SK-MEL-5 (cell line): ENCODE results near the gene MITF. TPM values are rescaled to one million over a fixed set of nuclear protein-coding genes. Genes with fewer than 3 reads are reported as not detected.
A peak's percentile ranks its signal among the peaks of the same experiment; 100 is the strongest.

ENCODE experiments used
- DNase-seq: peaks from one replicate; pipeline ENCODE4 v3.0.0-alpha.2; 2016; ENCODE audit warnings: low read depth, low spot score
- in situ Hi-C: cut with HindIII; loops from 2 replicates; pipeline ENCODE4 v1.10.0; 2016; ENCODE audit warnings: low sequenced_read_pairs, high pct_unique_total_duplicates, low pct_unique_long_range_greater_than_20kb
- total RNA-seq: library from RNA; depleted of rRNA; stranded (reverse); fragments of >200 nt; shearing (Covaris generic); gene quantifications from 2 replicates; pipeline ENCODE4 v1.2.3, GENCODE V29; 2014

The MITF gene
- total RNA-seq, 1 experiment from 2014 or later = 768 TPM

GRCh38 chr3:69719587-69720122 lies 19.6 kb upstream of the MITF start:
- no peak for DNase-seq
- in situ Hi-C loops = no loop called here

- in situ Hi-C loops = no loop called here
- DNase-seq = no peak
Measured at GRCh38 chr3:69720824-69721223, 18.4 kb upstream of the MITF start.

GRCh38 chr3:69723389-69723788 lies 15.9 kb upstream of the MITF start:
- no peak for DNase-seq
- in situ Hi-C loops = no loop called here

GRCh38 chr3:69724722-69725435 lies 14.4 kb upstream of the MITF start:
- DNase-seq = no peak
- in situ Hi-C loops = no loop called here

GRCh38 chr3:69725994-69726571 lies 13.2 kb upstream of the MITF start:
- no peak for DNase-seq
- in situ Hi-C loops = no loop called here

GRCh38 chr3:69729147-69729919 lies 9.9 kb upstream of the MITF start:
- no peak for DNase-seq
- in situ Hi-C loops = no loop called here

DNA sequence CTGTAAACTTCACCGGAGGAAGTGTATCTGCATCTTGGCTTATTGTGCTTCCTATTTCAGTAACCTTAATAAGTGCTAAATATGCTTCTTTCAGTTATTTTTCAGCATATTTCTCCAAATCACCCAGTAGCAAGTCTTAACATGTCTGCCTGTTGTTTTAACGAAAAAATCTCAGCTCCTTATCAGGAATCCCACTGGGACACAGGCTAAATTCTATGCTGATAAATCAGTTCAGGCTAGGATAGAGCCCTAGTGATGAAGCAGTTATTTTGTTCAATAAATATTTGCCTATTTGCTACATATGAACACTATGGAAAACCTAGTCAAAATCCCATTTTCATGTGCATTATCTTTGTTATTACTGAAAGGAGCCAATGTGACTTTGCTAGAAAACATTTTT lies 8.2 kb upstream of the MITF start:
- in situ Hi-C loops = no loop called here
- DNase-seq = no peak

GRCh38 chr3:69735893-69736292 lies 3.4 kb upstream of the MITF start:
- DNase-seq = no peak
- in situ Hi-C loops = no loop called here

GRCh38 chr3:69737392-69737791 lies 1.9 kb upstream of the MITF start:
- DNase-seq = no peak
- in situ Hi-C loops = no loop called here

DNA sequence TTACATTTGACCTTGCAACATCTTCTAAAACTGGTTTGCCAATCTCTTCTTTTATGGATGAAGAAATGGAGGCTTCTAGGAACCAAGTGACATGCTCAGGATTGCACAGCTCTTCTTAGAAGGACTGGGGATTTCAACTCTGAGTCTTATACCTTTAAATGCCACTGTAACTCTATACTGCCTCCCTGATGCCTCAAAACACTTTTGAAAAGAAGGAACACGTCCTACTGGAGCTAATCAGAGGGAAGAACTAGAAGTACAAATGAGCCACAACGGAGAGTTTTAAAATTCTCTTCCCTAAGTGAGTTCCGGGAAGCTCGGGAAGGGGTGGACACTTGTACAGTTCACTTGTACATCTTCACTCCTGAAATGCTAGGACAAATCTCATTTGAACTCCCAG lies 949 bp upstream of the MITF start:
- in situ Hi-C loops = no loop called here
- DNase-seq = peak; percentile 21

- in situ Hi-C loops = no loop called here
Measured at GRCh38 chr3:69738859-69739203, 433 bp upstream of the MITF start.

GRCh38 chr3:69740103-69741021 lies 1.1 kb downstream of the MITF start:
- in situ Hi-C loops = no loop called here
- peak; percentile 18 for DNase-seq

More at GRCh38 chr3:69738859-69739203, 433 bp upstream of the MITF start:
- no peak for DNase-seq

GRCh38 chr3:69741032-69741767 lies 1.9 kb downstream of the MITF start:
- DNase-seq = peak; percentile 84
- in situ Hi-C loops = no loop called here

GRCh38 chr3:69742391-69742790 lies 3.1 kb downstream of the MITF start:
- in situ Hi-C loops = no loop called here
- DNase-seq = no peak

DNA sequence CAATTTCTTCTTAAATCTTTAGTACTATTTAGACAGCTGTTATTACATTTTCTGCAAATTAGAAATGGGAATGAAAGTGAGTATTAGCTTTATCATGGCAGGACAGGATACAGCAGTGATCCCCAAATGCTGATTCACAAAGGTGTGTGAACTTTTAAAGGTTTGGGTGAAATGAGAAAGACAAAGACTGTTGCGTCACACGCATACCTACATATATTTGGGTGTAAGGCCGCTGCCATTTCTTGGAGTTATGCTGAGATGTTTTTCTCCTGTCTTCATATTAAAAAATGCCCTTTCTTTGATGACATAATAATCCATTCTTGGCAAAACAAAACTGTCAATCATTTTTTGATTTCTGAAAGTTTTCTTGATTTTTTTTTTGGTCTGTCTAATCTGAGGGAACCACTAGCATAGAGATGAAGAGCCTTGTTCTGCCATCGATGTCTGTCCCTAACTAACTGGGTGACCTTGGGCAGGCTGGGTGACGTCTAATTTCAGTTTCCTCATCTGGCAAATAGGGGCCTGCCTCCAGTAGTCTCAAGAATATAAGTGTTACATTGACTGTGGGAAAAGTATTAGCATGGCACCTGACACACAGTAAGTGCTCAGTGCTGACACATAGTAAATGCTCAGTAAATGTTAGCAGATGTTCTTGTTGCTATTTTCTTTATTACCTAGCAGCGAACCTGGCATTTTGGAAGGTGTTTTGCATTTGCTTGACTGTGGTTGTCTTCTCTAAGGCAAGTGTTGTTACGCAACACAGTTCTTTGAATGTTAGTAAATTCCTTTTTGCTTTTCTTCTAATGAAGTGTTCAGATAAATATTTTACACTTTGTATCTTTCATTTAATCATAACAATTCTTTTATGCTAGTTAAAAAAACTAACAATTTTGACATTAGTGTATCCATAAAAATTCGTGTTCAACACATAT lies 5.0 kb downstream of the MITF start:
- no peak for DNase-seq
- in situ Hi-C loops = no loop called here

DNA sequence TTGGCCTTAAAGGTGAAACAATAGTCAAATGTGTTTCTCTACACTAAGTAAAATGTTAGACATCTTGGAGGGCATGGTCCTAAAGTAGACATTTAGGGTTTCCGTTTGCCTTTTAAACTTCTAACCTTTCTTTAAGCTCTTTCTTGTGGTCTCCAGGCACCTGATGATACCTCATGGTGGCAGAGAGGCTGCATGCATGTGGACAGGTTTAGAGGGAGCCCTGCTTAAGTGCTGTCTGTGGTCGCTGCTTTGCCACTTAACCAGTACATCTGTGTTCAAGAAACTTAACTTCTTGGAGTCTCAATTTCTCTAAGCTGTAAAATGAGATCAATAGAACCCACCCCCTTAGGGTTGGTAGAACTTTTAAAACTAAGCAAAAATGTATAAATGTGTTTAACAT lies 6.2 kb downstream of the MITF start:
- in situ Hi-C loops = no loop called here
- no peak for DNase-seq
